Stimulated activated CD4-positive, alpha-beta T cell treated with anti-CD3 and anti-CD28 coated beads, Interleukin-1b, Interleukin-23, amount 100 ng/mL, for 1 hour (primary cell): ENCODE results near the gene HOMER3.
"Not testable (repeated sequence)": the region's sequence is repeated elsewhere in the genome, so short reads cannot be mapped to it uniquely, and the experiment has no call there.

Experiments used
- DNase-seq, 2 donors: peaks; one replicate each; pipeline ENCODE4 v3.0.0-alpha.2; 2020; ENCODE audit warnings: low read depth in 2 of 2

Gene HOMER3

GRCh38 chr19:18902519-18902918 lies 38.5 kb downstream of the HOMER3 start:
- DNase-seq: not testable (repeated sequence)

- DNase-seq: no peak
Observed at GRCh38 chr19:18901491-18901890, 39.5 kb downstream of the HOMER3 start.

GRCh38 chr19:18900700-18901481 lies 40.1 kb downstream of the HOMER3 start:
- no peak for DNase-seq

- no peak for DNase-seq
Observed at GRCh38 chr19:18899624-18900560, 41.1 kb downstream of the HOMER3 start.

GRCh38 chr19:18898607-18899408 lies 42.2 kb downstream of the HOMER3 start:
- no peak for DNase-seq

GRCh38 chr19:18898081-18898606 lies 42.9 kb downstream of the HOMER3 start:
- DNase-seq: no peak

- DNase-seq: no peak
Observed at GRCh38 chr19:18897094-18898029, 43.7 kb downstream of the HOMER3 start.

- DNase-seq: no peak
Observed at GRCh38 chr19:18896421-18896841, 44.6 kb downstream of the HOMER3 start.

GRCh38 chr19:18895824-18896341 lies 45.1 kb downstream of the HOMER3 start, which contains the start of gene CERS1:
Gene CERS1 (minus strand): TSS chr19:18896158. CDS start chr19:18896072, 86 bp downstream.
- DNase-seq: no peak

- no peak for DNase-seq
Observed at GRCh38 chr19:18895038-18895823, 45.8 kb downstream of the HOMER3 start.

GRCh38 chr19:18894254-18895037 lies 46.6 kb downstream of the HOMER3 start:
- DNase-seq: no peak

- DNase-seq: no peak
Observed at GRCh38 chr19:18893587-18894253, 47.3 kb downstream of the HOMER3 start.

GRCh38 chr19:18889949-18890745 lies 50.9 kb downstream of the HOMER3 start:
- no peak for DNase-seq

- DNase-seq: no peak
Observed at GRCh38 chr19:18886972-18887371, 54.0 kb downstream of the HOMER3 start.

GRCh38 chr19:18883526-18884304 lies 57.3 kb downstream of the HOMER3 start:
- no peak for DNase-seq

GRCh38 chr19:18881491-18881890 lies 59.5 kb downstream of the HOMER3 start:
- DNase-seq: no peak
